Neural progenitor cell (in vitro differentiated cells): ENCODE measurements around the gene RFFL. TPM values are rescaled to one million over a fixed set of nuclear protein-coding genes. Genes with fewer than 3 reads are reported as not detected.

Experiments used
- DNase-seq: peaks from one replicate; pipeline ENCODE4 v3.0.0-alpha.2; 2016; ENCODE audit warnings: low spot score
- H2AFZ ChIP-seq: fragments of 200-600 bp; sonication (generic); replicated peaks from 2 replicates; pipeline ENCODE4 v1.6.1; 2016; ENCODE audit warnings: antibody characterized with exemption
- H3F3A ChIP-seq: fragments of 200-600 bp; sonication (generic); 2 replicates; pipeline ENCODE4 v1.6.1; 2016; ENCODE audit warnings: antibody characterized with exemption, low read depth
- H3K27ac ChIP-seq: fragments of 200-600 bp; sonication (generic); 2 replicates; pipeline ENCODE4 v1.5.1; 2016; ENCODE audit warnings: mild to moderate bottlenecking
- H3K27me3 ChIP-seq: fragments of 200-600 bp; sonication (generic); 2 replicates; pipeline ENCODE4 v1.6.1; 2016; ENCODE audit warnings: mild to moderate bottlenecking, moderate library complexity
- H3K36me3 ChIP-seq: fragments of 200-600 bp; sonication (generic); 2 replicates; pipeline ENCODE4 v1.5.1; 2016
- H3K4me1 ChIP-seq: fragments of 200-600 bp; sonication (generic); 2 replicates; pipeline ENCODE4 v1.6.1; 2016; ENCODE audit warnings: mixed run types
- H3K4me2 ChIP-seq: fragments of 200-600 bp; sonication (generic); 2 replicates; pipeline ENCODE4 v1.6.1; 2016
- H3K4me3 ChIP-seq: fragments of 200-600 bp; sonication (generic); 2 replicates; pipeline ENCODE4 v1.5.1; 2016
- H3K79me2 ChIP-seq: fragments of 200-600 bp; sonication (generic); 2 replicates; pipeline ENCODE4 v1.6.1; 2016; ENCODE audit warnings: low read depth
- H3K9ac ChIP-seq: fragments of 200-600 bp; sonication (generic); 2 replicates; pipeline ENCODE4 v1.6.1; 2016
- H3K9me3 ChIP-seq: fragments of 200-600 bp; sonication (generic); 2 replicates; pipeline ENCODE4 v1.5.1; 2016; ENCODE audit warnings: low read depth
- H4K20me1 ChIP-seq: fragments of 200-600 bp; sonication (generic); 2 replicates; pipeline ENCODE4 v1.6.1; 2016; ENCODE audit warnings: low read depth
- H3K27ac Mint-ChIP-seq: 3 replicates; pipeline ENCODE4 v1.8.0; 2021; ENCODE audit warnings: mixed read lengths
- H3K27me3 Mint-ChIP-seq: 2 replicates; pipeline ENCODE4 v1.8.0; 2022; ENCODE audit warnings: low read depth, mild to moderate bottlenecking, inconsistent platforms, moderate library complexity, mixed read lengths; ENCODE audit not compliant: insufficient read depth
- H3K36me3 Mint-ChIP-seq: 3 replicates; pipeline ENCODE4 v1.8.0; 2021; ENCODE audit warnings: mixed read lengths
- H3K4me1 Mint-ChIP-seq: 3 replicates; pipeline ENCODE4 v1.8.0; 2021; ENCODE audit warnings: mixed read lengths
- H3K4me3 Mint-ChIP-seq: 3 replicates; pipeline ENCODE4 v1.8.0; 2021; ENCODE audit warnings: mild to moderate bottlenecking, moderate library complexity, mixed read lengths
- H3K9me3 Mint-ChIP-seq: 3 replicates; pipeline ENCODE4 v1.8.0; 2020; ENCODE audit warnings: mixed read lengths
- EZH2 ChIP-seq: fragments of 200-600 bp; sonication (generic); IDR thresholded peaks from 2 replicates; pipeline ENCODE4 v1.6.1; 2017; ENCODE audit warnings: antibody characterized with exemption, mild to moderate bottlenecking, moderate library complexity
- EZH2phosphoT487 ChIP-seq: fragments of 200-600 bp; sonication (generic); IDR thresholded peaks from 2 replicates; pipeline ENCODE4 v1.6.1; 2017; ENCODE audit warnings: antibody characterized with exemption
- total RNA-seq: library from RNA; depleted of rRNA; stranded (reverse); fragments of >200 nt; gene quantifications from 2 replicates; pipeline ENCODE4 v1.2.3, GENCODE V29; 2015; ENCODE audit warnings: low replicate concordance
- TF ChIP-seq, protein P1 (sequence below): fragments of 200-600 bp; sonication (generic); IDR thresholded peaks from 2 replicates; pipeline ENCODE4 v1.5.1; 2017; ENCODE audit warnings: antibody characterized with exemption, mild to moderate bottlenecking

RFFL gene
- total RNA-seq, 1 donor from 2014 or later, result 20.6 TPM

DNA sequence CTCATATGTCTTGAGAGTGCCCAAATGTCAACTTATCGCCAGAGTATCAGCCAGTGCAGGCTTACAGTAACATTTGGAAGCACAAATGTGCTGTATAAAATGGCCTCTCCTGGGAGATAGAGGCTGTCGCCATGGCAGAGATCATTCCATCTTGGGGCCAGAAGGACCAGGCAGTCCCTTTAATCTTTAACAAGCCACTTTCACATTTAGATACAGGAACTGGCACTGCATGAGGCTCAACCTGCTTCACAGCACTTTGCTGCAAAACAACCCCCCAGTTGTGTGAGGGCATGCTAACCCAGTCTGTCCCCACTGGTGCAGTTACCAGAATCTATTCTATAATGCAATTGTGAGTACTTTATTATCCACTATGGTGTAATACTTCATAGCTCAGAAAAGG is 4.7 kb upstream of the RFFL start:
- Histone ChIP-seq H3K36me3 (no peaks in the 10 kb centered on the region), H3K4me1 (peaks cover 18% of the 10 kb centered on the region), H3K9ac (no peak overlapping the region), H3K9me3 (no peaks in the 10 kb centered on the region), H3K79me2 (no peaks in the 10 kb centered on the region), H3F3A (peaks cover 16% of the 10 kb centered on the region), H3K27ac (no peak overlapping the region), H3K4me3 (no peak overlapping the region), H3K27me3 (no peaks in the 10 kb centered on the region), H3K4me2 (no peak overlapping the region), H4K20me1 (no peaks in the 10 kb centered on the region), H2AFZ (no peak overlapping the region)
- TF ChIP-seq, protein P1, sequence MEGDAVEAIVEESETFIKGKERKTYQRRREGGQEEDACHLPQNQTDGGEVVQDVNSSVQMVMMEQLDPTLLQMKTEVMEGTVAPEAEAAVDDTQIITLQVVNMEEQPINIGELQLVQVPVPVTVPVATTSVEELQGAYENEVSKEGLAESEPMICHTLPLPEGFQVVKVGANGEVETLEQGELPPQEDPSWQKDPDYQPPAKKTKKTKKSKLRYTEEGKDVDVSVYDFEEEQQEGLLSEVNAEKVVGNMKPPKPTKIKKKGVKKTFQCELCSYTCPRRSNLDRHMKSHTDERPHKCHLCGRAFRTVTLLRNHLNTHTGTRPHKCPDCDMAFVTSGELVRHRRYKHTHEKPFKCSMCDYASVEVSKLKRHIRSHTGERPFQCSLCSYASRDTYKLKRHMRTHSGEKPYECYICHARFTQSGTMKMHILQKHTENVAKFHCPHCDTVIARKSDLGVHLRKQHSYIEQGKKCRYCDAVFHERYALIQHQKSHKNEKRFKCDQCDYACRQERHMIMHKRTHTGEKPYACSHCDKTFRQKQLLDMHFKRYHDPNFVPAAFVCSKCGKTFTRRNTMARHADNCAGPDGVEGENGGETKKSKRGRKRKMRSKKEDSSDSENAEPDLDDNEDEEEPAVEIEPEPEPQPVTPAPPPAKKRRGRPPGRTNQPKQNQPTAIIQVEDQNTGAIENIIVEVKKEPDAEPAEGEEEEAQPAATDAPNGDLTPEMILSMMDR, result no peak
- TF ChIP-seq EZH2 (no peak), EZH2phosphoT487 (no peak)
- Mint-ChIP-seq H3K36me3 (no peaks in the 10 kb centered on the region), H3K9me3 (no peaks in the 10 kb centered on the region), H3K27me3 (no peaks in the 10 kb centered on the region), H3K4me1 (peaks cover 21% of the 10 kb centered on the region), H3K27ac (no peak overlapping the region), H3K4me3 (no peak overlapping the region)
- no peak for DNase-seq

DNA sequence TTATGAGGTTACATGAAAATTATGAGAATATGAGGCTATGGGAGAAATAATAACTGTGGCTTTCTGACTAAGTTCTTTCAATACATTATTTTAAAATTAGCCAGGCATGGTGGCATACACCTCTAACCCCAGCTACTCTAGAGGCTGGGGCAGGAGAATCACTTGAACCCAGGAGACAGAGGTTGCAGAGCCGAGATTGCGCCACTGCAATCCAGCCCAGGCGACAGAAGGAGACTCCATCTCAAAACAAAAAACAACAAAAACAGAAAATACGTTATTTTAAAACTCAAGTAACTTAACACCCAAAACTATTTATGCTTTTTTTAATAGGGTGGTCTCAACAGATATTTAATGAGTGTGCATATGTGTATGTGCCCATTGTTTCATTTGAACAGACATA is 2.4 kb upstream of the RFFL start:
- no peak overlapping the region for H3K9ac ChIP-seq
- H2AFZ ChIP-seq, result no peak overlapping the region
- no peak for TF ChIP-seq EZH2phosphoT487
- TF ChIP-seq, protein P1, result no peak
- no peaks in the 10 kb centered on the region for H3K9me3 ChIP-seq
- no peaks in the 10 kb centered on the region for H3K27me3 ChIP-seq
- no peak for DNase-seq
- Mint-ChIP-seq H3K9me3 (no peaks in the 10 kb centered on the region), H3K27ac (no peak overlapping the region), H3K4me1 (peaks cover 28% of the 10 kb centered on the region), H3K4me3 (no peak overlapping the region), H3K27me3 (peaks cover 2% of the 10 kb centered on the region), H3K36me3 (peaks cover 2% of the 10 kb centered on the region)
- no peak overlapping the region for H3K4me2 ChIP-seq
- H4K20me1 ChIP-seq, result no peaks in the 10 kb centered on the region
- no peaks in the 10 kb centered on the region for H3K79me2 ChIP-seq
- H3K36me3 ChIP-seq, result no peaks in the 10 kb centered on the region
- H3K4me1 ChIP-seq, result peaks cover 23% of the 10 kb centered on the region
- no peak overlapping the region for H3K4me3 ChIP-seq
- no peak overlapping the region for H3K27ac ChIP-seq
- H3F3A ChIP-seq, result peaks cover 16% of the 10 kb centered on the region

DNA sequence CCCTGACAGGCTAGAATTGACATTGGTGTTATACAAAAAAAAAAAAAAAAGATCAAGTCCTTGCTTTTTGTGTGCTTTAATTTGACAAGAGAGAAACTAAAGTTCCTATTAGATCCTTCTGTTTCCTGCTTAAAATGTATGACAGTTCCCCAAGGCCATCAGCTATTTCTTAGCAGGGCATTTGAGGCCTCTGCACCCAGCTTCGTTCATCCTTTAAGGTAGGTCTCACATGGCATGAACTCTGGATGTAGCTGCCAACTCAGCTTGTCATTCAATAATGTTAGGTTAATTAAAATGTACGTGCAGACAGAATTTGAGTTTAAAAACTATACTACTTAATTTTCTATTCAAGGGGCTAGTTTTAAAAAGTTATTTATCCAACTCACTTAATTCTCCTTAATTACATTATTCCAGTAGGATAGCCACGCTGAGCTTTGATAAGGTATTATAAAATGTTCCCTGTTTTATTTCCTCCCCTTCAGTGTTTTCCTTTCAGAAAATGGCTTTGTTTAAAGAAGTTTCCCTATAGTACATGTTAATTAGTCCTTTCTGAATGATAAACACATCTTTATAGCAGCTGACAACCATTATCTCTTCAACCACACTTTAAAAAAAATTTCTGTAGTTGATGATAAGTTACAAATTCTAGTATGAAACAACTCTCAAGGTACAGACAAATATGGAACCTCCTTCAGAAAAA is 1.2 kb upstream of the RFFL start:
- peaks cover 2% of the 10 kb centered on the region for H3K27me3 Mint-ChIP-seq
- no peak for DNase-seq
- Histone ChIP-seq H3F3A (peaks cover 16% of the 10 kb centered on the region), H3K4me2 (peak overlapping the region; percentile 54), H3K9me3 (no peaks in the 10 kb centered on the region), H3K27me3 (no peaks in the 10 kb centered on the region), H3K4me1 (peaks cover 23% of the 10 kb centered on the region), H4K20me1 (no peaks in the 10 kb centered on the region), H3K4me3 (no peak overlapping the region), H3K9ac (no peak overlapping the region), H2AFZ (no peak overlapping the region), H3K36me3 (no peaks in the 10 kb centered on the region), H3K79me2 (no peaks in the 10 kb centered on the region), H3K27ac (no peak overlapping the region)
- H3K36me3 Mint-ChIP-seq, result peaks cover 4% of the 10 kb centered on the region
- H3K27ac Mint-ChIP-seq, result no peak overlapping the region
- no peak overlapping the region for H3K4me3 Mint-ChIP-seq
- no peaks in the 10 kb centered on the region for H3K9me3 Mint-ChIP-seq
- TF ChIP-seq EZH2 (no peak), EZH2phosphoT487 (no peak)
- TF ChIP-seq, protein P1, result no peak
- H3K4me1 Mint-ChIP-seq, result peaks cover 28% of the 10 kb centered on the region
